Left renal pelvis (tissue), 4 donors: ENCODE data around the gene KCNMA1. TPM values are rescaled to one million over a fixed set of nuclear protein-coding genes. Genes with fewer than 3 reads are reported as not detected.

Experiments
- DNase-seq, 4 donors: peaks; one replicate each; pipeline ENCODE4 v3.0.0-alpha.2; 2013; ENCODE audit warnings: low read depth in 4 of 4, low spot score in 3 of 4
- polyA plus RNA-seq, 4 donors: library from polyadenylated mRNA; unstranded; fragments of 120-200 nt; gene quantifications; one replicate each; pipeline ENCODE4 v1.2.1, GENCODE V29; 2013; ENCODE audit not compliant: insufficient read length in 4 of 4

The KCNMA1 gene
- polyA plus RNA-seq, 4 donors = 3.3 to 4.9 (median 4.4) TPM

DNA sequence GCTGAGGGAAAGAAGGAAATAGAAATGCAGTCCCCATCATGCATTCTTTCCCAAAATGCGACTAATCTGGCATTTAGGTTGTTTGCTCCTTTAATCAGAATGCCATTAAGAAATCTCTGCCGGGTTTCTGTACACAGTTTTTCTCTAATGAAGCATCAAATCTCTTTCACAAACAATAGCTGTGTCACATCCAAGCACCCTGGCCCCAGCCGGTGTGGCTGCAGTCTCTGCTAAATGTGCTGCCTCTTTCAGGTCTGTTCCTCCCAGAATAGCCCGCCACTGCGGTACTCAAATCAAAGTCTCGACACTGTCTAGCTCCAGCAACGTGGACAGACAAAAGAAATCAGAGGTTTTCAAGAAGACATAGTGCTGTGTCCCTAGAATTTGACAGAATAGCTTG, 343.8 kb downstream of the KCNMA1 start:
- DNase-seq = no peak

- no peak for DNase-seq
Observed at GRCh38 chr10:77293347-77293746, 344.3 kb downstream of the KCNMA1 start.

GRCh38 chr10:77291596-77292505, 345.8 kb downstream of the KCNMA1 start:
- DNase-seq = no peak

DNA sequence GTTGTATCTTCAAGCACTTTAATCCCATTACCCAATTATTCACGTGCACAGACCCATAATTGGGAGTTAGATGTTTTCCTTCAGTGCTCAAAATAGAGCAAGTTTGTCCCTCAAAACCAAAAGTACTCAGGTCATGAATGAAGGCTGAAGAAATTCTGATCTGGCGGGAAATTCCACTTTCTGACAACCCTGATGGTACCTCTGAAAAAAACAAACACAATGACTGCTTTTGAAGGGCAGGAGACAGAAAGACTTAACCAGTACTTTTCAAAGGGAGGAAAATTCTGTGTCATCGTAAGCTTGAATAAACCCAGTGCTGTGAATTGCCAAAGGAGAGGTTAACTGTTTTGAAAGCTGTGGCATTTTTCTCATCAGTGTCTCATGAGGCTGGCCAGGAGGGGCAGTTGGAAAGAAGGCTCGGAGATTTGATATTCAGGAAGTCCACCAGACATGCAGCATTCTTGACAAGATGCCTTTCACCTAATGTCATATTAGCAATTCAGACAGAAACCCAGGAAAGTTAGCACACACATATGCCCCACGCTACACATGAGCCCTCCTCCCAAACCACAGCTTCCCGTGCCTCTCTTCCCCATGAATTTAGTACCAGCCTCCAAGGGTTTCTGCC, 347.0 kb downstream of the KCNMA1 start:
- DNase-seq = no peak

GRCh38 chr10:77289790-77290189, 347.8 kb downstream of the KCNMA1 start:
- DNase-seq = no peak

DNA sequence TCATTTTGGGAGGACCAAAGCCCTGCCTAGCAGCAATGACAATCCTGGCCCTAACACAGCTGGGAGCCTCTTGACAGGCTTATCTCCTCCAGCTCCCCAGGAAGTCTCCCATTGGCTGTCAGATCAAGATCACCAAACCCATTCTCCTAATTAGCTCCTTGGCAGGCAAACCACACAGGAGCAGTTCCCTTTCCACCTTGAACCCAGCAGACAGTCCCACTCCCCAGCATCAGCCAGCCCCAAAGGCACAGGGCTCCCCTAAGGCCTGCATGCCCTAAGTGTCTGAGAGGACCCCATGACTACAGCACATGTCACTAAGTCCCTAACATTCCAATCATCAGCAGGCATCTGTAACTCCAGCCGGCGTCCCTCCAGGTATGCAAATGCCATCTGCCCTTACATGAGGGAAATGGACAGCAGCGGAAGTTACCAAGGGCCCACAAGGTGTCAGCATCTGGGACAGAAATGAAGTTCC, 348.5 kb downstream of the KCNMA1 start:
- DNase-seq = no peak

GRCh38 chr10:77287647-77288120, 349.9 kb downstream of the KCNMA1 start:
- no peak for DNase-seq

- DNase-seq = no peak
Observed at GRCh38 chr10:77286531-77287508, 350.8 kb downstream of the KCNMA1 start.

- DNase-seq = no peak
Observed at GRCh38 chr10:77285529-77286182, 352.0 kb downstream of the KCNMA1 start.

- DNase-seq = no peak
Observed at GRCh38 chr10:77284797-77285196, 352.8 kb downstream of the KCNMA1 start.

- no peak for DNase-seq
Observed at GRCh38 chr10:77283326-77283725, 354.3 kb downstream of the KCNMA1 start.

DNA sequence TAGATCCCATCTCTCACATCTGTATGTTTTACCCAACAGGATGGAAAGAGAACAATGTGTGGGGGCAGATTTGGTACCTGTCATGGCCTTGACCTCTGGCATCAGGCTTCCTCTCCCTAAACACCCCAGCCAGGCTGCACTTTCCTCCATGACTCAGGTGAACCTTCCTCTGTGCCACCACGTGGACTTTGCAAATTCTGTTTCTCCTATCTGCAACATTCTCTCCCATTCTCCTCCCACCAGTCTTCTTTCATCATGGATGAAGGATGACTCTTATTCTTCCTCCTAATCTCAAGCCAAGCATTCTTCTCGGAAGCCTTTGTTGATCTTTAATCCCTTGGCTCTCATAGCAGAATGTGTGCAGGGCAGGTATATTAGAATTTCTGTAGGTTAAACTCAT, 355.4 kb downstream of the KCNMA1 start:
- no peak for DNase-seq

DNA sequence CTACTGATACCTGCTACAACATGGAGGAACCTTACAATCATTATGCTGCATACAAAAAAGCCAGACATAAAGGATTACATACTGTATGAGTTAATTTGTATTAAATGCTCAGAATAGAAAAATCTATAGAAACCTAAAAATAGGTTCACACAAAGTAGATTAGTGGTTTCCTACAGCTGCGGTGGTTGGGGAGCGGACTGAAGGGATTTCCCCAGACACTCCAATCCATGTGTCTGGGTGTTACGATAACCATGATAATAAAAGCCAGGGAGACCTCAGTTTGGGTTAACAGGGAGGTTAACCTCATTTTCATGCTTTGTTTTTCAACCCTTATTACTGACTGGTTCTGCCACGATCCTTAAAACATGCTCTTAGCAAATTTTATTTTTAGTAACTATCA, 355.9 kb downstream of the KCNMA1 start:
- DNase-seq = no peak

DNA sequence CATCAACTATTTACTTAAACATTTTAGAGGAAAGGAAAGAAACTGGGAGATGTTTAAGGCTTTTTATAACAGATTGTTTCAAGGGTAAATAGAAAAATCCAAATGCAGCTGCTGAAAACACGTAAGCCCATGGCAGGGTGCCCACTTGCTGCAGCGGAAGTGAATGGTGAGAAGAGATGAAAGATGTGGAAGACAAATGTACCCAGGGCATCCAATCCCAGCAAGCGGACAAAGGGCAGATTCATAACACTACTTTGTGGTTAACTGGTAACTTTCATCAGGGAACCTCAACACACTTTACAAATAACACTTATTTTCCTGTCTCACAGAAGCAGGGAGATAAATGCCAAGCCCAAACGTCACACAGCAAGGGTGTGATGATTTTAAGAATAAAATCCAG, 358.4 kb downstream of the KCNMA1 start:
- DNase-seq = no peak

- peak in 2 of 4 donors; percentile 8 to 56 for DNase-seq
Observed at GRCh38 chr10:77274046-77274795, 363.4 kb downstream of the KCNMA1 start.

GRCh38 chr10:77269163-77269562, 368.4 kb downstream of the KCNMA1 start:
- no peak for DNase-seq

DNA sequence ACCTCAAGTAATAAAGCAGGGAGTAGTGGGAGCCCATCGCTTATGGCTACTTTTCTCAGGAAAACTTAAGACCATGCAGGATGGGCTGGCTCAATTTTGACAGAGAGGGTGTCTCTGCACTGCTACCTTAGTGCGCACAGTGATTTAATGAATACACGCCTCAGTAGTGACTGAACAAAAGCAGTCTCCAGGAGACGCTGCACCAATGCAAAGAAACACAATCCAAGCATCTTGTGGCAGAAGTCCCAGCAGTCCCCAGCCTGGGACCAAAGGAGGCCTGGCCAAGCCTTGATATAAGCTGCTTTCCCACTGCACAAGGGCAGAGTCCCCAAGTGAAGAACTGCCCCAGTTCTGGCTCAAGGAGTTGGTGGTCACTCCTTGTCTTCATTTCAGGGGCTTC, 368.9 kb downstream of the KCNMA1 start:
- DNase-seq = no peak

- no peak for DNase-seq
Observed at GRCh38 chr10:77267703-77268675, 369.6 kb downstream of the KCNMA1 start.
